Cerebellar cortex (tissue), 1 donor: Measurements from ENCODE around the gene UBE2E1.

Experiments used
- DNase-seq: peaks from one replicate; pipeline ENCODE4 v3.0.0-alpha.2; 2015; ENCODE audit warnings: low spot score

Gene UBE2E1

DNA sequence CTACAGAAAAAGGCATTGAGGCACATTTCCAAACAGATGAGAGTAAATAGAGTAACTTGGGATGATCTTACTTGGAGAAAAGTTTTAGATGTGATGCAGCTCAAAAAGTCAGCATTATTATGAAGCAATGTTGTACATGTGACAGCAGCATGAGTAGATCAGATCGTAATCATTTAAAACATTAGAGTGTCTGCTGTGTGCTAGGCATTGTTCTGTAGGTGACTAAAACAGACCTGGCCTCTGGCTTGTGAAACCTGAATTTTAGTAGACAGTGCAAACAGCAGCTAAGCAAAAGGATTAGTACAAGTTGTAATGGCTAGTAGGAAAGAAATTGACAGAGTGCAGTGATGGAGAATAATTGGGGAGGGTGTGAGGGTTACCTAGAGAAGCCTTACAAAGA is 15.1 kb downstream of the UBE2E1 start:
- no peak for DNase-seq

DNA sequence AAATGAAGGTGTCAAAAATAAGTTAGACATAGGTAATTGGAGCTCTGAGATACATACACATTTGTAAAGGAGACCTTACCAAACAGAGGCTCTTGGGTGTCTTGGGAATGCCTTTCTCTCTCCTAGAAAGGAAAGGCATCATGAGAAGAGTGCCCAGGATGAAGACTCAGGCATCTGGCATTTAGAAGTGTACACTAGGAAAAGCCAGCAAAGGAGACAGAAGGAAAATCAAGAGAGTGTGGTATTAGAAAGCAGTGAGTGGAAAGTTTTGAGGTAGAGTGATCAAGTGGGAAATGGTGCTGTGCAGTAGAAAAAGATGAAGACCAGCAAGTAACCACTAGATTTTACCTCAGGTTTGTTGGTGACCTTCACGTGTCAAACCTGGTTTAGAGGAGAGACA is 16.1 kb downstream of the UBE2E1 start:
- no peak for DNase-seq

DNA sequence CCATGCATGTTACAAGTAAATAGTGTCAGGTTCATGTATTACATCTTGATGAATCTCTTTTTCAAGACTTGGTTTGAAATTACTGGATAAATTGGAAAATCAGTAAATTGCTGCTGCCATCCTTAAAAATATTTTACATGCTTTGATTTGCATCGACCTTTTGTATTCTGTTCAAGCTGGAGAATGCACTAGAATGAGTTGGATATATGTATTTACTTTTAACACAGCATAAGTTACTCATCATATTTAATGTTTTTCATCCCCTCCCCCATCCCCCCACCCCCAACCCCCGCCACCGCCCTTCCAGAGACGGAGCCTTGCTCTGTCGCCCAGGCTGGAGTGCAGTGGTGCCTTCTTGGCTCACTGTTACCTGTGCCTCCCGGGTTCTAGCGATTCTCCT is 16.8 kb downstream of the UBE2E1 start:
- no peak for DNase-seq

DNA sequence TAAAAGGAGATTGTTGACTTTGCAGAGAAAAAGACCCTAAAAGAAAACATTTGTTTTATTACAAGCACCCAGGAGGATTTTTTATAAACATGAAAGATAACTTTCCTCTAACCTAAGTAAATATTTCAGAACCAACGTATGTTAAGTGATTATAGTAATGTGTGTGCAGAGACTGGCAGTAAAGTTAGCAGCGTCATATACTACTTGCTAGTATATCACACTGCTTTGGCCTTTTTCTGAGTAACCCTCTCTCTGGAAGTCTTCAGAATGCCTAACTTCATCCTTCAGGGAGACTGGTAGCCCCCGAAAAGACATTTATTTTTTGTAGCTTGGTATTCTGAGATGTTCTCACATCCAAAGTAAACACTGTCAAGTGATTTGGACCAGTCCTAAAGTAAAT is 17.9 kb downstream of the UBE2E1 start:
- DNase-seq, result no peak

DNA sequence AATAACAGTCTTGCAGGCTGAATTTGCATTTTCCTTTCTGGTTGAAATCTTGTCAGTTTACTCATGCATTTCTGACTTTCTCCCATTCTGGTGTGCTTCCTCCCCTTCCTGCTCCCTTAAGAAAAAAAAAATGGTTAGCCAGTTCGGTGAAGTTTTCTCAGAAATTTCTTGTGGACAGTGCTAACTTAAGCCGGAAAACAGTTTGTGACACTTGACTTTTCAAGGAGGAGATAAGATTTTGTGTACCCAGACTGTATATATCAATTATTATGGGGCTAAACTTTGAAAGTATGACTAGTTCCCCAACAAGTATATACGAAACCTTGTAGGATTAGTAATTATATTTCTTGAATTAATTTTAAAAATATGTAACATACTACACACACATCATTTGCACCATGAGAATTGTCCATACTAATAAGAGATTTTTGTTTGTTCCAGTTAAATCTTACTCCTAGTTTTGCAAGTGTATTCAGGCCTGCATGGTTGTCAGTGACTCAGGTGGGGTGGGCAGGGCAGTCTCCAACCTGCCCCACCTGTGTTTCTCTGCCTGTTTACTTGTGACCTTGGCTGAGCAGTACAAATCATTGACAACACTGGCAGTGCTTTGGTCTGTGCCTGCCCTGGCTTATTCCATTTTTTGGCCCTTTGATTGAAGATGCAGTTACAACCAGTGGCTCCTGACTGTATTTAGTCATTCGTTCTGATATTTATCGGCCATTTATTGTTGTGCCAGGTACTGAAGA is 19.1 kb downstream of the UBE2E1 start:
- DNase-seq, result no peak

DNA sequence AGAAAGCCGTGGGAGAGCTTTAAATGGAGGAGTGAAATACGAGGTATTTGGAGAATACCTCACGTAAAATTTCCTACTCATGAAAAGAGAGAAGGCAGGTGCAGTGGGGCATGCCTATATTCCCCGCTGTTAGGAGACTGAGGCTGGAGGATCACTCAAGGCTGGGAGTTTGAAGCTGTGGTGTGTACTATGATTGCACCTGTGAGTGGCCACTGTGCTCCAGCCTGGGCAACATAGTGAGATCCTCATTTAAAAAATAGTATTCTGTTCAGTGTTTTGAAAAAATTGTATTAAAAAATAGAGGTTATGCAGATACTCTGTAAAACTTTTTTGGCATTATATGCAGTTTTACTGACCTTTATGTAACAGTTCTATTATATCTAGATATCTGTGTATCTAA is 20.0 kb downstream of the UBE2E1 start:
- no peak for DNase-seq

DNA sequence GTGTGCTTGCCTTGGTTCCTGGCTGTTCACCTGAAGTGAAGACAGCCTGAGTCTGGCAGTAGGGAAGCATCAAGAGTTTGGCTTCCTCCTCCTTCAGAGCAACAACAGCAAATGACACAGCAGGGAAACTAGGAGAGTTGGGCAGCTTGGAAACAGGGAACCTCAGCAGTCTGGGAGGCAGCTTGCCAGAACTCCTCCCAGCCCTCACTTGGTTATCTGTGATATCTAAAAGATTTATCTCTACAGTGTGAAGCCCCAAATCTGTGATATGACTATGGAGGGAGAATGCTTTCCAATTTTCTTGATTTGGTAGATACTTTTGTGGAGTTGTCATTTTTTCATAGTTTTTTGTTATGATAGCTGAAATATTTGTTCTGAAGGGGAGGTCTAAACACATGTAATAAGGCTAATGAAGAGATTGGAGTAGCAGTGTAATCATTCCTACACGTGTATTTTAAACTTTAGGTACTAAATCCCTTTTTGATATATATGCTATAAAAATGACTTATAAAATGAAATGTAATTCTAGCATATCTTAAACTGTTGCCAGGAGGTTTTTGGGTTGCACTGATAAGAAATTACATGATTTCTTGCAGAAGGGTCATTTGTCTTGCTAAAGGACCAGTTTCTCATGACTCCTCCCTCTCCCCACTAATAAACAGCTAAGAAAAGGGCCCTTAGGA is 20.8 kb downstream of the UBE2E1 start:
- peak; percentile 56 for DNase-seq

DNA sequence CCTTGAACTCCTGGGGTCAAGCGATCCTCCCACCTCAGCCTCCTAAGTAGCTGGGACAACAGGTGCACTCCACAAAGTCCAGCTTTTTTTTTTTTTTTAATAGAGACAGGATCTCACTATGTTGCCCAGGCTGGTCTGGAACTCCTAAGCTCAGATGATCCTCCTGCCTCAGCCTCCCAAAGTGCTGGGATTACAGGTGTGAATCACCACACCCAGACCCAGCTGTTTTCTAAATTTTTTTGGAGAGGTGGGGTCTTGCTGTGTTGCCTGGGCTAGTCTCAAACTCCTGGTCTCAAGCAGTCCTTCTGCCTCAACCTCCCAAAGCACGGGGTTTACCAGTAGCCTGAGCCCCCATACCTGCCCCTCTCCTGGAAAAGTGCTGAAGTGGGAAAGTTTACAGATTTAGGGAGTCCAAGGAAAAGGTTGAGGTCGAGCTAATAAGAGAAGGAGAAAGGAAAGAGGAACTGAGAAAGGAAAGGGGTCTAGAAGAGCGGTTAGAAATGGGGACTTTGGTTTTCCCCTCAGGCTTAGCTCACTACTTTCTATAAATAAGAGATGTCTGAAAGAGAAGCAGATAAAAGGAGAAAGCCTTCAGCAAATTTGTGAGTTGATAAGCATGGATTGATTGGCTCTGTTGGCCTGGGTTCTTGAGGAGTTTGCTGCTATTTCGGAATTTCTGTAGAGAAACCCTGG is 23.6 kb downstream of the UBE2E1 start:
- DNase-seq, result no peak

DNA sequence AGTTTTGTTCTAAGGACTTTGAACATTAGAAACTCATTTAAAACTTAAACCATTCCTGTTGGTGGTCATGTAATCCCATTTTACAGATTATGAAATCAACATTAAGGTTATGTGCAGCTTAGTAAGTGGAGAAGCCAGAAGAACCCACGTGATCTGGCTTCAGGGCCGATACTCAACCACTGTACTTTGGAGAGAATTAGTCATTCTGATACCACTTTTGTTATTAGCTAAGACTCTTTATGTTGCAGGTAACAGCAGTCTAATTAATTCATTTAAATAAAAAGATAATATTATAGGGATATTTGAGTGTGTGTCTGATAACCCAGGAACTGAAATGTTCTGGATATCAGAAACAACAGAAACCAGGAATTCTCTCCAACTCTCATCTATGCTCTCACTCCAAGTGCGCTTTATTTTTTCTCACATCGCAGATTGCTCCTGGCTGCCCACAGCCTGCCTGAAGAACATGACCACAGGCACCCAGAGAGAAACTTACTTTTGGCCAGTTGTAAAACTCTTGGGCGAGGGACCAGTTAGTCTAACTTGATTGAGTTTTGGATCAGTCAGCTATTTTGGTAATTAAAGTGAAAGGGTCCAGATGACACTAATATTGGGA is 25.2 kb downstream of the UBE2E1 start:
- no peak for DNase-seq

DNA sequence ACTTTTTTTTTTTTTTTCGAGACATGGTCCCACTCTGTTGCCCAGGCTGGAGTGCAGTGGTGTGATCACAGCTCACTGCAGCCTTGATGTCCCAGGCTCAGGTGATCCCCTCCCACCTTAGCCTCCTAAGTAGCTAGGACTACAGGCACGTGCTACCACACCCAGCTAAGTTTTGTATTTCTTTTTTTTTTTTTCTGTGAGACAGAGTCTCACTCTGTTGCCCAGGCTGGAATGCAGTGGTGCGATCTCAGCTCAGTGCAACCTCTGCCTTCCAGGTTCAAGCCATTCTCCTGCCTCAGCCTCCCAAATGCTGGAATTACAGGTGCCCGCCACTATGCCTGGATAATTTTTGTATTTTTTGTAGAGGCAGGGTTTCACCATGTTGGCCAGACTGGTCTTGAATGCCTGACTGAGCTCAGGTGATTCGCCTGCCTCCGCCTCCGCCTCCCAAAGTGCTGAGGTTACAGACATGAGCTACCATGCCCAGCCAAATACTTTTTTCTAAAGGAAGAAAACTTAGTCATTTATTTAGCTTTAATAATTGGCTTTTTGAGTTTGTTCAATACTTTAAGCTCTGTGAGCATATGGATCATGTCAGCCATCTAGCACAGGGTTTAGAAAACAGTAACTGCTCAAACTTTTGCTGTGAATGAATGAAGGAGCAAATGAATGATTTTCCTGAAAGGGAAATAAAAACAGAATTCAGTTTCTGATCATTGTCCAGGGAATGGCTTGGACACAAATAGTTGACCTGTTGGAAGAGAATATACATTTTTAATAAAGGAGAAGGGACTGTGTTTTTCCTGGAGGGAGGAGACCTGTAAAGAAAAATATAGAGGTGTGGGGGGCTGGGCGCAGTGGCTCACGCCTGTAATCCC is 26.0 kb downstream of the UBE2E1 start:
- DNase-seq, result no peak

DNA sequence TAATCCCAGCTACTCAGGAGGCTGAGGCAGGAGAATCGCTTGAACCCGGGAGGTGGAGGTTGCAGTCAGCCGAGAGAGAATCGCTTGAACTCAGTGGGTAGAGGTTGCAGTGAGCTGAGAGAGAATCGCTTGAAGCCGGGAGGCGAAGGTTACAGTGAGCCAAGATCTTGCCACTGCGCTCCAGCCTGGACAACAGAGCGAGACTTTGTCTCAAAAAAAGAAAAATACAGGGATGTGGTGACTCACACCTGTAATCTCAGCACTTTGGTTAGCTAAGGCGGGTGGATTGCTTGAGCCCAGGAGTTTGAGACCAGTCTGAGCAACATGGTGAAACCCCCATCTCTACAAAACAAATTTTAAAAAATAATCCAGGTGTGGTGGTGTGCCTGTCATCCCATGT is 26.8 kb downstream of the UBE2E1 start:
- no peak for DNase-seq

DNA sequence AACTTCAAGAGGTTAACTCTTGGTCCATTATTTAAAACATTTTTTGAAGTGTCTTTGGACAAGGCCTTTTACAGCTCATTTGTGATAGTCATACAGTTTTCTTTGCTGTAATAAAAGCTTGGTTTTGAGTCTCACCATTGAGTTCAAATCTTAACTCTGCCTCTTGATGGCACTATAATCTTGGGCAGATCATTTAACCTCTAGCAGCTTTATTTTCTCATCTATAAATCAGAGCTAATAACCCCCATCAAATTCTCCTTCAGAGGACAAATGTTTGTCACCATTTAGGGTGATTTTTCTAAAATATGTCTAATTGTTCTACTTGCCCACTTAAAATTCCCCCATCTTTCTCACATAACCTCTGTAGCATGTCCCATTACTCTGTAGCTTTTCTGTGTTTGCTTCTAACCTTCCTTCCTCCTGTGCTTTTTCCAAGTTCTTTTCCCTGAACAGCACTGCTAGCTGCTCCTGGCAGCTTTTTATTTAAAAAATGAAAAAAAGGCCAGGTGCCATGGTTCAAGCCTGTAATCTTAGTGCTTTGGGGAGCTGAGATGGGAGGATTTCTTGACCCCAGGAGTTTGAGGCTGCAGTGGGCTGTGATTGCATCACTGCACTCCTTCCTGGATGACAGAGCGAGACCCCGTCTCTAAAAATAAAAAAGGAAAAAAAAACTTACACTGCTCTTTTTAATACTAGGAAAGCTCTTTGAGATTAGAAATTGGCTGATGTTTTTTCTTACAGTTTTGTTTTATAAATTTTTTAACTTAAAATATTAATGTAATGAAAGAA is 28.5 kb downstream of the UBE2E1 start:
- DNase-seq, result peak; percentile 30

DNA sequence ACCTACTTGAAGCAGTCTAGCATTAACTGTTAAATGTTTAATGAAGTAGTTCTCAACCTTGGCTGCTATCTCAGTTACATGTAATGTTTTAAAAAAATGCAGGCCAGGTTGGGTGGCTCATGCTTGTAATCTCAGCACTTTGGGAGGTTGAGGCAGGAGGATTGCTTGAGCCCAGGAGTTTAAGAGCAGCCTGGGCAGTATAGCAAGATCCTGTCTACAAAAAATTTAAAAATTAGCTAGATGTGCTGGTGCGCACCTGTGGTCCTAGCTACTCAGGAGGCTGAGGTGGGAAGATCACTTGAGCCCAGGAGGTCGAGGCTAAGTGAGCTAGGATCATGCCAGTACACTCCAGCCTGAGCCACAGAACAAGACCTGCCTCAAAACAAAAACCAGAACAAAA is 29.3 kb downstream of the UBE2E1 start:
- no peak for DNase-seq

DNA sequence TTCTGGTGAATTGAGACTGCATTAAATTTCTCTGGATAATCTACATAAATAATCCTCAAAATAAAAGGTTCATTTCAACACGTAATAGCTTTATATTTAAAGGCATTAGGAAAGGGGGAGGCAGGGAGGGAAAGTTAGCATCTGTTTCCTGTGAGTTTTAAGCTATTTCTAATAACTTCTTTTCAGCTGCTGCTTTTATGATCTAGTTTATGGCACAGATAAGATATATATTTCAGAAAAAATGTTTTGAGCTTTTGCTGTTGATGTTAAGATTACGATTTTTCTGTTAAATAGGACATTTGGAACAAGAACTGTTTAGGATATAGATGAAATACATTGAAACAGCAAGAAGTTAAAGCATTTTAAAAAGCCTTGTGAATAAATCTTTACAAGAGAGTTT is 30.0 kb downstream of the UBE2E1 start:
- DNase-seq, result no peak

DNA sequence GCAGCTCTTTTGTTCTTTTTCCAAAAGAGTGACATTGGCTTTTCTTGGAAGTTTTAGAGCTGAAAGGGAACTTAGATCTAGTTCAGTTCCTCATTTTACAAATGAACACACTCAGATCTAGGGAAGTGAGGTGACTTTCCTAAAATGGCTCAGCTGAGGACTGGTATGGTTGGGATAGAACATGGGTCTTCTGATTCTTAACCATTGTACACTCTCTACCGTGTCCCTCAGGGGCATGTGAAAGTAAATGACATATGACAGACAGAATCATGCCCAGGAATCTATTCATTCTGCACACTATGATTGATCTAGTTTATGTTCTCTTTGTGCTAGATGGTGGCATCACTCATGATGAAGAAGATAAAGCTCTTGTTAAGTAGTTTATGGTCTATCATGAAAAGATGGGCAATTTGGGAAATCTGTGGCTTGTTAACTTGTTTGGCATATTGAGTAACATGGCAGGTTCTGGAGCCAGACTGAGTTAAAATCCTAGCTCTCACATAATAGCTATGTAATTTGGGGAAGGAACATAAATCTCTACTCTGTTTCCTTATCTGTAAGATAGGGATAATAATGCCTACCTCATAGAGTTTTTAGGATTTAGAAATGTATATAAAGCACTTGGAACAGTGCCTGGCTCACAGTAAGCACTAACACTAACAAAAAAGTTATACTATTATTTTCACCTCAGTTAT is 30.9 kb downstream of the UBE2E1 start:
- no peak for DNase-seq

DNA sequence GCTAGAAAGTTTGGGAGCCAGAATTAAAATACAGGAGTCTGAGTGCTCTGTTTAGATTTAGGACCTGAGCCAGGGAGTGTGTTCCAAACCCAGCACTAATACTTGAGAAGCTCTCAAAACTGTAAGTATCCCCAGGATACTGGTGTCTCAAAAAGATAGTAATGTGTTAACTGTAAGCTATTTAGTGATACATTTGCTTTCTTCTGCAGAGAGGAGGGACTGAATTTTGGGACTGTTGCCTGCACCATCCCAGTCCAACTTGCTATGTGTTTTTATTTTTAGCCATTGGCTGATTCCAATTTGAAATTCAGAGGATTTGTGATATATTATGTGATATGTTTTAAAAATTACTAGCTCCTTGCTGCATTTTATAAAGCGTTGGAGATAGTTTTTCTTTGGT is 31.5 kb downstream of the UBE2E1 start:
- DNase-seq, result no peak

DNA sequence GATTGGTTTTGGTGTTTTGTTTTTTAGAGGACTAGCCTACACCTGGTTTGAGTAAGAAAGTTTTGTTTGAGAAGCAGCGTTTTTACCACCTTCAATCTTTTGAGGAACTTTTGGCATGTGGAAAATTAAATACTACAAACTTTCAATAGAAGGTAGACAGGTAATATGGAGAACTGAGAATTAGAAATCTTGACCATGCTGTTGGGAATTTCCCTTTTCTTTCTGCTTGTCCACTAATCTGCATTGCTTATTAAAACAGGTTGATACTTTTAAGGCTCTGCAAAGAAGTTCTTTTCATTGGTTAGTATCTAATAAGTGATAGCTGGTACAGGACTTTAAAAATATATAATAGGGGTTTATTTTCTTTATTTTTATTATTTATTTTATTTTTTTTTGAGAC is 31.9 kb downstream of the UBE2E1 start:
- no peak for DNase-seq

DNA sequence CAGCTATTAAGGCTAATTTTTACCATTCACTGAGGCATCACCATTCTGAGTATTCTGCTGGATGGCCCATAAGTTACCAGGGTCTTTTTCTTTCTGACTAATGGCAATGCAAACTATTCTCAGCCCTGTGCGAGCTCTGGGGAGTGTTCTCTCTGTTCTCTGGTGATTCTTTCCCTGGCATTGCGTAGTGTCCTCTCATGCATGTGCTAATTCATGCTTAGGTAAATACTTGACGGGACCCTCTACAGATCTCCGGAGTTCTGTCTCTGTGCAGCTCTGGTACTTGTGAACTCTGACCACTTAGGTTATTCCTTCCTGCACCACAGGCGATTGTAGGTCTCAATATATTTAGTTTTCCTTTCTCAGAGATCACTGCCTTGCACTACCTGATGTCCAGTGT is 34.8 kb downstream of the UBE2E1 start:
- DNase-seq, result no peak

DNA sequence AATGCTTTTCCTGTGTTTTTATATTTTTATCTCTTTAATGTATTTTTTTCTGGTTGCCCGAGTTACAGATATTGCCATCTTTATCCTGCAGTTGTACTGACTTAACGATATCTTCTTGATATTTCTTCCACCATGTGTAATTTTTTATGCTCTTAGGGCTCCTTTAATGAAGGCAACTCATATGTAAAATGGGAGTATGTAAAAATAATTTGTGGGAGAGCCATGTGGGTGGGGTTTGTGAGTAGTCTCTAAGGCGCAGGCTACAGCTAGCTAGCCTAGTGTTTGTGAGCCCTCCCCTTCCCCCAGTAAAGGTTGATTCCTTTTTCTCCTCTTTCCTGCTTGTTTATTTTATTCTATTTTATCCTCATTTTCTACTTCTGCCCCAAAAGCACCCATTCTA is 38.1 kb downstream of the UBE2E1 start:
- DNase-seq, result no peak
